ENCODE results near the gene ZRANB2. TPM values are rescaled to one million over a fixed set of nuclear protein-coding genes. Genes with fewer than 3 reads are reported as not detected.

Gene ZRANB2
- total RNA-seq, 1 donor from 2014 or later: 84.3 TPM

GRCh38 chr1:71106658-71107322, 26.0 kb upstream of the ZRANB2 start:
- TF ChIP-seq, protein P1, sequence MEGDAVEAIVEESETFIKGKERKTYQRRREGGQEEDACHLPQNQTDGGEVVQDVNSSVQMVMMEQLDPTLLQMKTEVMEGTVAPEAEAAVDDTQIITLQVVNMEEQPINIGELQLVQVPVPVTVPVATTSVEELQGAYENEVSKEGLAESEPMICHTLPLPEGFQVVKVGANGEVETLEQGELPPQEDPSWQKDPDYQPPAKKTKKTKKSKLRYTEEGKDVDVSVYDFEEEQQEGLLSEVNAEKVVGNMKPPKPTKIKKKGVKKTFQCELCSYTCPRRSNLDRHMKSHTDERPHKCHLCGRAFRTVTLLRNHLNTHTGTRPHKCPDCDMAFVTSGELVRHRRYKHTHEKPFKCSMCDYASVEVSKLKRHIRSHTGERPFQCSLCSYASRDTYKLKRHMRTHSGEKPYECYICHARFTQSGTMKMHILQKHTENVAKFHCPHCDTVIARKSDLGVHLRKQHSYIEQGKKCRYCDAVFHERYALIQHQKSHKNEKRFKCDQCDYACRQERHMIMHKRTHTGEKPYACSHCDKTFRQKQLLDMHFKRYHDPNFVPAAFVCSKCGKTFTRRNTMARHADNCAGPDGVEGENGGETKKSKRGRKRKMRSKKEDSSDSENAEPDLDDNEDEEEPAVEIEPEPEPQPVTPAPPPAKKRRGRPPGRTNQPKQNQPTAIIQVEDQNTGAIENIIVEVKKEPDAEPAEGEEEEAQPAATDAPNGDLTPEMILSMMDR (IDR thresholded peaks at IDR 0.05): no peak
- no peak for DNase-seq (ENCODE audit: extremely low spot score, unreplicated experiment)

DNA sequence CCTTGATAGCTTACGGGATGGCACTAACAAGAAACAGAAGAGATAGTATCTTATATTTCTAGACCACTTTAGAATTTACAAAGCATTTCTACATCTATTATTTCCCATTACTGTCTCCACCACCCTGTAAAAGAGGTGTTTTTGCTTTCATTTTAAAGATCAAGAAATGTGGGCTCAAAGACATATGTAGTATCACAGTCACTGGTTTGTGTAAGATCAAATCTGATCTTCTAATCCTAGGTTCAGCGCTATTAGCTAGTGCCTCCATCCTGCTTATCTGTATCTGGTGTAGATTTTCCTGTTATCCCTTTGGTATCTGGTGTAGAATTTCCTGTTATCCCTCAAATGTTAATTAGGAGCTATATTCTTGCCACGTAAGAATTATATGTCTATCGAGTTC, 23.6 kb upstream of the ZRANB2 start:
- Mint-ChIP-seq H3K27ac (ENCODE audit: unreplicated experiment) (no peak overlapping the region), H3K9me3 (ENCODE audit: unreplicated experiment) (no peaks in the 10 kb centered on the region), H3K27me3 (ENCODE audit: unreplicated experiment) (peaks cover 5% of the 10 kb centered on the region), H3K4me1 (ENCODE audit: unreplicated experiment) (no peaks in the 10 kb centered on the region), H3K4me3 (ENCODE audit: unreplicated experiment) (no peak overlapping the region), H3K36me3 (ENCODE audit: unreplicated experiment) (no peaks in the 10 kb centered on the region)
- no peak for DNase-seq (ENCODE audit: extremely low spot score, unreplicated experiment)
- TF ChIP-seq, protein P1 (IDR thresholded peaks at IDR 0.05): no peak

More at GRCh38 chr1:71106658-71107322, 26.0 kb upstream of the ZRANB2 start:
- Mint-ChIP-seq H3K4me1 (ENCODE audit: unreplicated experiment) (no peaks in the 10 kb centered on the region), H3K4me3 (ENCODE audit: unreplicated experiment) (no peak overlapping the region), H3K27me3 (ENCODE audit: unreplicated experiment) (peaks cover 5% of the 10 kb centered on the region), H3K27ac (ENCODE audit: unreplicated experiment) (no peak overlapping the region), H3K9me3 (ENCODE audit: unreplicated experiment) (no peaks in the 10 kb centered on the region), H3K36me3 (ENCODE audit: unreplicated experiment) (no peaks in the 10 kb centered on the region)

- no peak overlapping the region for H3K4me3 Mint-ChIP-seq (ENCODE audit: unreplicated experiment)
- H3K9me3 Mint-ChIP-seq (ENCODE audit: unreplicated experiment): no peaks in the 10 kb centered on the region
- no peak for DNase-seq (ENCODE audit: extremely low spot score, unreplicated experiment)
- no peak overlapping the region for H3K27ac Mint-ChIP-seq (ENCODE audit: unreplicated experiment)
- no peaks in the 10 kb centered on the region for H3K36me3 Mint-ChIP-seq (ENCODE audit: unreplicated experiment)
- H3K4me1 Mint-ChIP-seq (ENCODE audit: unreplicated experiment): no peaks in the 10 kb centered on the region
- peaks cover 10% of the 10 kb centered on the region for H3K27me3 Mint-ChIP-seq (ENCODE audit: unreplicated experiment)
- TF ChIP-seq, protein P1 (IDR thresholded peaks at IDR 0.05): no peak
Observed at GRCh38 chr1:71101839-71102376, 21.1 kb upstream of the ZRANB2 start.

DNA sequence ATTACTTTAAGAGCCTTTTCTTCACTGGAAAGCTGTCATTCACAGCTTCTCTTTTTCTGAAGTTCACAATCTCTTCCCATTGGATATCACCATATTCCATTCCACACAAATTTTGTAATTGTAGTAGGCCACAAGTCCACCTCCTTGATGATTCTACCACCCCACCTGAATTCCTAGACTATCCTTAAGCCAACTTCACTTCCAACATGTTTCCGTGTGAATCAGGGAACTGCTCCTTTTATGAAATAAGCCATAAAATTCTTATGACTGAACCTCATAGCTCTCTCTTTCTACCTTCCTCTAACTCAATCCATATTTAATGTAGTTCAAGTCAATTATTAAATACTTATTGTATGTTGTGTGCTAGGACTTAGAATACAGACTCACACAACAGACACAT, 16.6 kb upstream of the ZRANB2 start:
- TF ChIP-seq, protein P1 (IDR thresholded peaks at IDR 0.05): no peak
- Mint-ChIP-seq H3K27me3 (ENCODE audit: unreplicated experiment) (peaks cover 9% of the 10 kb centered on the region), H3K27ac (ENCODE audit: unreplicated experiment) (no peak overlapping the region), H3K36me3 (ENCODE audit: unreplicated experiment) (no peaks in the 10 kb centered on the region), H3K9me3 (ENCODE audit: unreplicated experiment) (no peaks in the 10 kb centered on the region), H3K4me1 (ENCODE audit: unreplicated experiment) (no peaks in the 10 kb centered on the region), H3K4me3 (ENCODE audit: unreplicated experiment) (no peak overlapping the region)
- DNase-seq (ENCODE audit: extremely low spot score, unreplicated experiment): no peak

DNA sequence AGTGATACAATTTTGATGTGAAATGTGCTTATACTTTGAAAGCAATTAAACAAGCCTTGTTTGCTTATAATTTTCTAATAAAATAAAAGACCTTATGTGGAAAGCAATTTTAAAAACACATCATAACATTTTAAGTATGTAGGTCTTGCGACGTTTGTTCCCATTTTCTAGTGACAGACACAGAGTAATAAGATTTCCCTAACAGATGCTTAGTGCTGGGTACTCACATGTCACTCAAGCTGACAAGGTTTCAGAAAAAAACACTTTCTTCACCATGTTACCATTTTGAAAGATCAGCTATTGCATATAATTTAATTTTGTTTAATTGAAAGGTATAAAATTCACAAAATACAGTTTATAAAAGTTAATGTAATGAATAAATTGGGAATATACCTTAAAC, 14.1 kb upstream of the ZRANB2 start:
- H3K27ac Mint-ChIP-seq (ENCODE audit: unreplicated experiment): no peak overlapping the region
- no peaks in the 10 kb centered on the region for H3K36me3 Mint-ChIP-seq (ENCODE audit: unreplicated experiment)
- peaks cover 9% of the 10 kb centered on the region for H3K27me3 Mint-ChIP-seq (ENCODE audit: unreplicated experiment)
- H3K9me3 Mint-ChIP-seq (ENCODE audit: unreplicated experiment): no peaks in the 10 kb centered on the region
- peaks cover 11% of the 10 kb centered on the region for H3K4me1 Mint-ChIP-seq (ENCODE audit: unreplicated experiment)
- H3K4me3 Mint-ChIP-seq (ENCODE audit: unreplicated experiment): no peak overlapping the region
- TF ChIP-seq, protein P1 (IDR thresholded peaks at IDR 0.05): no peak
- no peak for DNase-seq (ENCODE audit: extremely low spot score, unreplicated experiment)
